Brain microvascular endothelial cell (primary cell): ENCODE data around the gene NIPAL3.
"Not testable (repeated sequence)": the region's sequence is repeated elsewhere in the genome, so short reads cannot be mapped to it uniquely, and the experiment has no call there.

Source experiments
- DNase-seq: peaks from one replicate; pipeline ENCODE4 v3.0.0-alpha.2; 2020
- H3K27ac ChIP-seq: fragments of 250-450 bp; sonication (Bioruptor Pico); 2 replicates; pipeline ENCODE4 v1.5.1; 2020; ENCODE audit warnings: mild to moderate bottlenecking, moderate library complexity
- H3K27me3 ChIP-seq: fragments of 250-450 bp; sonication (Bioruptor Pico); replicated peaks from 2 replicates; pipeline ENCODE4 v1.5.1; 2020; ENCODE audit warnings: mild to moderate bottlenecking
- H3K36me3 ChIP-seq: fragments of 250-450 bp; sonication (Bioruptor Pico); replicated peaks from 2 replicates; pipeline ENCODE4 v1.5.1; 2020; ENCODE audit warnings: mild to moderate bottlenecking
- H3K4me3 ChIP-seq: 2 replicates; pipeline ENCODE4 v1.5.1; 2011; ENCODE audit warnings: low read depth, mild to moderate bottlenecking, control low read depth, low read length, moderate library complexity
- CTCF ChIP-seq: IDR thresholded peaks from 2 replicates; pipeline ENCODE4 v1.5.1; 2011; ENCODE audit warnings: low read depth, mild to moderate bottlenecking, moderate library complexity, low read length, control low read depth, inconsistent platforms; ENCODE audit errors: missing control alignments
- in situ Hi-C: cut with HindIII; loops from 2 replicates; pipeline ENCODE4 v1.10.0; 2017; ENCODE audit warnings: low sequenced_read_pairs, low pct_ligation_motif_present

Gene NIPAL3

GRCh38 chr1:24506691-24507381, 91.2 kb downstream of the NIPAL3 start:
- Histone ChIP-seq H3K4me3 (no peak overlapping the region), H3K27me3 (no peaks in the 10 kb centered on the region), H3K27ac (no peak overlapping the region), H3K36me3 (no peaks in the 10 kb centered on the region)
- in situ Hi-C loops = no loop called here
- TF ChIP-seq CTCF = no peak
- no peak for DNase-seq

GRCh38 chr1:24507405-24507804, 91.8 kb downstream of the NIPAL3 start:
- no peak overlapping the region for H3K4me3 ChIP-seq
- no peak overlapping the region for H3K27ac ChIP-seq
- TF ChIP-seq CTCF = no peak
- in situ Hi-C loops = no loop called here
- H3K27me3 ChIP-seq = no peaks in the 10 kb centered on the region
- DNase-seq = no peak
- no peaks in the 10 kb centered on the region for H3K36me3 ChIP-seq

- H3K27ac ChIP-seq = no peak overlapping the region
- H3K36me3 ChIP-seq = no peaks in the 10 kb centered on the region
- in situ Hi-C loops = no loop called here
- DNase-seq = no peak
- no peaks in the 10 kb centered on the region for H3K27me3 ChIP-seq
- no peak for TF ChIP-seq CTCF
- no peak overlapping the region for H3K4me3 ChIP-seq
Observed at GRCh38 chr1:24508911-24509310, 93.3 kb downstream of the NIPAL3 start.

- no peak overlapping the region for H3K27ac ChIP-seq
- no peaks in the 10 kb centered on the region for H3K27me3 ChIP-seq
- TF ChIP-seq CTCF = no peak
- in situ Hi-C loops = no loop called here
- no peak overlapping the region for H3K4me3 ChIP-seq
- no peak for DNase-seq
- no peaks in the 10 kb centered on the region for H3K36me3 ChIP-seq
Observed at GRCh38 chr1:24513706-24514105, 98.1 kb downstream of the NIPAL3 start.

- no peak for TF ChIP-seq CTCF
Observed at GRCh38 chr1:24514946-24515345, 99.3 kb downstream of the NIPAL3 start.

GRCh38 chr1:24515671-24516209, 100.1 kb downstream of the NIPAL3 start:
- in situ Hi-C loops, H3K36me3 ChIP-seq, H3K27me3 ChIP-seq, DNase-seq, H3K4me3 ChIP-seq, H3K27ac ChIP-seq: not testable (repeated sequence)

More at GRCh38 chr1:24514946-24515345, 99.3 kb downstream of the NIPAL3 start:
- in situ Hi-C loops = no loop called here
- Histone ChIP-seq H3K36me3 (no peaks in the 10 kb centered on the region), H3K4me3 (no peak overlapping the region), H3K27me3 (no peaks in the 10 kb centered on the region), H3K27ac (no peak overlapping the region)
- no peak for DNase-seq
